Measurements from ENCODE around the gene LMX1B. TPM values are rescaled to one million over a fixed set of nuclear protein-coding genes. Genes with fewer than 3 reads are reported as not detected.

Gene LMX1B
- total and polyA plus RNA-seq, 2 donors (not counting 3 experiments of a cell fraction or from before 2014, with no cell fraction given): not detected

- no peaks in the 10 kb centered on the region for H3K4me1 ChIP-seq (ENCODE audit: control insufficient read depth, extremely low read depth, insufficient read depth, low read length)
- no TSS peak for BruUV-seq (replicated peaks)
- H3K9ac ChIP-seq (replicated peaks; ENCODE audit: extremely low read depth, insufficient read depth, low read length): no peak overlapping the region
- no peaks in the 10 kb centered on the region for H4K20me1 ChIP-seq (replicated peaks; ENCODE audit: control insufficient read depth, extremely low read depth, insufficient read depth, low read length)
- CTCF ChIA-PET: no interaction called here
- no peaks in the 10 kb centered on the region for H3K9me1 ChIP-seq (replicated peaks; ENCODE audit: control insufficient read depth, extremely low read depth, insufficient read depth, low read length)
- H3K4me3 ChIP-seq (replicated peaks in 1 of 3; ENCODE audit: insufficient read depth in 1 of 3, low read depth in 1 of 3, low read length in 3 of 3): no peak overlapping the region
- H3K9me3 ChIP-seq (replicated peaks; ENCODE audit: control insufficient read depth, insufficient read depth, low read length): no peaks in the 10 kb centered on the region
- no peak overlapping the region for H3K27ac ChIP-seq (ENCODE audit: insufficient read depth, low read depth, low read length)
- H2AFZ ChIP-seq (ENCODE audit: low read depth, low read length): no peak overlapping the region
- H3K36me3 ChIP-seq (ENCODE audit: control insufficient read depth in 2 of 2, extremely low read depth in 1 of 2, insufficient read depth in 2 of 2, low read length in 2 of 2): no peaks in the 10 kb centered on the region
- no peak overlapping the region for H3K4me2 ChIP-seq (ENCODE audit: insufficient read depth, low read length)
- intact Hi-C loops (cut with micrococcal nuclease) (no loop called here), dilution Hi-C loops (cut with MboI; ENCODE audit: extremely low pct_ligation_motif_present, low sequenced_read_pairs) (no loop called here)
- no peak for TF ChIP-seq POLR2AphosphoS5 (IDR thresholded peaks at IDR 0.05; ENCODE audit: insufficient read depth, low read depth, low read length)
- no peak for TF ChIP-seq MAX (IDR thresholded peaks at IDR 0.05; ENCODE audit: insufficient read depth, insufficient read length)
- no peak for TF ChIP-seq EZH2 (IDR thresholded peaks at IDR 0.05; ENCODE audit: borderline replicate concordance, low read depth, low read length, severe bottlenecking)
- no peak for TF ChIP-seq CTCF (IDR thresholded peaks at IDR 0.05; ENCODE audit: extremely low read depth in 1 of 2, insufficient read depth in 1 of 2, low read depth in 1 of 2, low read length in 2 of 2)
- TF ChIP-seq JUN (IDR thresholded peaks at IDR 0.05; ENCODE audit: borderline replicate concordance, insufficient read depth, insufficient read length, low read depth): no peak
- TF ChIP-seq MYC (IDR thresholded peaks at IDR 0.05; ENCODE audit: low read depth, low read length): no peak
- no peak for TF ChIP-seq GATA2 (IDR thresholded peaks at IDR 0.05; ENCODE audit: insufficient read depth, insufficient read length, low read depth, low read length)
- no peak for TF ChIP-seq POLR2A (IDR thresholded peaks at IDR 0.05; ENCODE audit: low read depth, low read length)
- TF ChIP-seq FOS (IDR thresholded peaks at IDR 0.05; ENCODE audit: borderline replicate concordance, insufficient read depth, low read length): no peak
- no peak for FAIRE-seq
- peaks cover 37 to 46% of the 10 kb centered on the region in 2 experiments for H3K27me3 ChIP-seq (ENCODE audit: control insufficient read depth in 2 of 2, insufficient read depth in 2 of 2, low read length in 2 of 2)
- POLR2A ChIA-PET: no interaction called here
- DNase-seq (ENCODE audit: low read depth, low spot score): no peak
- H3K79me2 ChIP-seq (ENCODE audit: control insufficient read depth, insufficient read depth, low read length): no peaks in the 10 kb centered on the region
Observed at GRCh38 chr9:126633881-126634558, 20.3 kb downstream of the LMX1B start.

All from endothelial cell of umbilical vein (primary cell).